ES-I3 (cell line): Measurements from ENCODE around the gene ASTN2.

Source experiments
- H3K36me3 ChIP-seq: 2 replicates; pipeline ENCODE4 v1.6.1; 2013; ENCODE audit warnings: mild to moderate bottlenecking, low read length, control low read depth, moderate library complexity; ENCODE audit not compliant: insufficient read depth
- H3K4me1 ChIP-seq: 2 replicates; pipeline ENCODE4 v1.6.1; 2013; ENCODE audit warnings: mild to moderate bottlenecking, control low read depth, low read length; ENCODE audit not compliant: insufficient read depth
- H3K9ac ChIP-seq: 2 replicates; pipeline ENCODE4 v1.6.1; 2013; ENCODE audit warnings: low read depth, mild to moderate bottlenecking, low read length, moderate library complexity
- H3K9me3 ChIP-seq: 2 replicates; pipeline ENCODE4 v1.6.1; 2013; ENCODE audit warnings: mild to moderate bottlenecking, low read length, moderate library complexity; ENCODE audit not compliant: control insufficient read depth, insufficient read depth

Gene ASTN2

DNA sequence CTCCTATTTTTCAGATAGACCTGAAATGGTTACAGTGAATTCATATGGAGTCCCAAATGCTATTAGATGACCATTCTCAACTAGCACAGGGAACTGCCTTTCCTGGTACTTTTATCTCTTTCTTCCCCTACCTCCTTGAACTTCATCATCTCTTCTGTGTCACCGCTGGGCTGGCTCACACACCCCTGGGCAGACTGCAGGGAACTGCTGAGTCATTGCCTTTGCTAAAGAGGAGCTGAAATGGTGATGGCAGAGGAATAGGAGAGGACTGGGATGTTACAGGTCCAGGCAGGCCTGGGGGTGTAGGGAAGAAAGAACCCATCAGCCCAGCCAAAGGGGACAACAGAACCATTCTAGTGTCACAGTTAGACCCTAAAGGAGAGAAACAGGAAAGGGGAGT is 322.3 kb downstream of the ASTN2 start:
- Histone ChIP-seq H3K9me3 (no peaks in the 10 kb centered on the region), H3K9ac (no peak overlapping the region), H3K4me1 (peaks cover 30% of the 10 kb centered on the region), H3K36me3 (no peaks in the 10 kb centered on the region)

DNA sequence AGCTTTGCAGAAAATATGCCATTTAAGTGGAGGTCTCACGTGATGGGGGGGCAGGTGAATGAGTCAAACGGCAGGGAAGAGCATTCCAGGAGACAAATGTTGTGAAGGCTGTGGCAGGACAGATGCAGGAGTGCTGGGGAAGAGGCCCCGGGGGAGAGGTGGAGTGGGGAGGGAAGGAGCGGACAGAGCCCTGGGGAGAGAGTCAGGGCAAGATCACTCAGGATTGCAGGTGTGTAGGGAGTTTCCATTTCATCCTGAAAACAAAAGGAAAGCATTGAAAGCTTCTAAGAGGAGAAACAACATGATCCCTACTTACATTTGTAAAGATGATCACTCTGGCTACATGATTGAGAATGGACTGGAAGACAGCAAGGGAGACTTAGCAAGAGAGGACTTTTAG is 323.3 kb downstream of the ASTN2 start:
- H3K9ac ChIP-seq = no peak overlapping the region
- H3K4me1 ChIP-seq = peaks cover 30% of the 10 kb centered on the region
- no peaks in the 10 kb centered on the region for H3K9me3 ChIP-seq
- no peaks in the 10 kb centered on the region for H3K36me3 ChIP-seq

DNA sequence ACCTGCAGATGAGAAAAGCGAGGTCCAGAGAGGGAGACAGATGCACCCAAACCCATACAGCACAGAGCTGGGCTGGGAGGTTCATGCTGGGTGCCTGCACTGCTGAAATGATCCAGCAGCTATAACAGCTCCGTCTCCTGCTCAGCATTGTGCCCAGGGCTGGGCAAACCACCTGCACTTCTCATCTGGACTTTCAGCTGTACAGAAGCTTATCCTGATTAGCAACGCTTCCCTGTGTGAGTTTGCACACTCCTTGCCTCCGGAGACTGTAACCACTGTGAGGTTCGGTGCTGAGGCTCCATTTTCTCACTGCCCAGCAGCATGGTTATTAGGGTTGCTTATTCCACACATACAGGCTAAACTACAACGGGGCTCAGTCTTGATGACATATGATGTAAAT is 326.1 kb downstream of the ASTN2 start:
- no peaks in the 10 kb centered on the region for H3K9me3 ChIP-seq
- no peaks in the 10 kb centered on the region for H3K36me3 ChIP-seq
- no peak overlapping the region for H3K9ac ChIP-seq
- H3K4me1 ChIP-seq = peaks cover 23% of the 10 kb centered on the region

DNA sequence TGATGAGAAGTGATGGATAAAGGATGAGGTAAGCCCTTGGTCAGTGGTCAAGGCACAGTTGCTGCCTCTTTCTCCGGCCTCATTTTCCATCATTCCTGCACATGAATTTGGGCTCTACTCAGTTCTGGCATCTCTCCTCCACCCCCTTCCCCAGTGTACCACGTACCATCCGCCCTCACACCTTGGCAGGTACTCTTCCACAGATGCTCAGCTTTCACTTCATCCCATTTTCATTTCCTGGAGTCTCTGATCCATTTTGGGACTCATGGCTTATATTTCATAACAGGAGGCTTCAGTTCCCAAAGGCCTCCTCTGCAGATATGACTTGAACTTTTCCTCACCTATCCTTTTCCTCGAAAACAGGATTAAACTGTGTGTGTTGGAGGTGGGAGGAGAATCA is 326.7 kb downstream of the ASTN2 start:
- Histone ChIP-seq H3K36me3 (no peaks in the 10 kb centered on the region), H3K9me3 (no peaks in the 10 kb centered on the region), H3K9ac (no peak overlapping the region), H3K4me1 (peaks cover 28% of the 10 kb centered on the region)

DNA sequence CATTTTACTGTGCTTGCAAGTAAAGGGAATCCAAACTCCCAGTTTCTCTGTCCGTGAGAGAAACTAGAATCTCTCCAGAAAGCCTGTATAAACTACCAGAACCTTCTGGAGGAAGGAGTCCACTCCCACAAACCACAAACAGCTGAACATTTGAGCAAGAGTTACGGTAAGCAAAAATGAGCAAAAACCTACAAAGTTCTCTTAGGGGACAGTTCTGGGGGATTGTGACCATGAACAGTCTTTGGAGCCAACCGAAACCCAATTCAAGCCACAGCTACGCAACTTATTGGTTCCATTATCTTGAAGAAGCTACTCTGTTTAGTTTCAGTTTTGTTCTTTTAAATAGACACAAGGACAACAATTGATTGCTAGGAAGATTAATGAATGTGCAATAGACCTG is 330.6 kb downstream of the ASTN2 start:
- Histone ChIP-seq H3K9me3 (no peaks in the 10 kb centered on the region), H3K9ac (no peak overlapping the region), H3K36me3 (no peaks in the 10 kb centered on the region), H3K4me1 (peaks cover 26% of the 10 kb centered on the region)

DNA sequence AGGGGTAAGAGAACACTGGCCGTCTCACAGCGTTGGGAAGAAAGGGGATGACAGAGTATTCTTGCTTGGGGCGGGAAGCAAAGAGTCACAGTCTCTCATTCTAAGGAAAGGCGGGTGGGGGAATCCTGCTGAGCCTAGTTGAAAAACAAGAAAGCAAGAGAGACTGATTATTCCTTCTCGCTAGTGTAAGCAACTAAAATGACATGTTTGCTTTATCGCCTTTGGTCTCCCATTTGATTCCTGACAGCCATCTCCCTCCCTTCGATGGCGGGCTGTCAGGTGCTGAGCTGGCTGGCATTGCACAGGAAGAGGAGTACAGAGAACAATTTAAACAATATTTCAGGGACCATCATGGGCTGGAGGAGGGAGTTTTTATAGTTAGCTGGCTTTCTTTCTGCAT is 331.3 kb downstream of the ASTN2 start:
- Histone ChIP-seq H3K36me3 (no peaks in the 10 kb centered on the region), H3K9me3 (no peaks in the 10 kb centered on the region), H3K4me1 (peaks cover 26% of the 10 kb centered on the region), H3K9ac (no peak overlapping the region)

DNA sequence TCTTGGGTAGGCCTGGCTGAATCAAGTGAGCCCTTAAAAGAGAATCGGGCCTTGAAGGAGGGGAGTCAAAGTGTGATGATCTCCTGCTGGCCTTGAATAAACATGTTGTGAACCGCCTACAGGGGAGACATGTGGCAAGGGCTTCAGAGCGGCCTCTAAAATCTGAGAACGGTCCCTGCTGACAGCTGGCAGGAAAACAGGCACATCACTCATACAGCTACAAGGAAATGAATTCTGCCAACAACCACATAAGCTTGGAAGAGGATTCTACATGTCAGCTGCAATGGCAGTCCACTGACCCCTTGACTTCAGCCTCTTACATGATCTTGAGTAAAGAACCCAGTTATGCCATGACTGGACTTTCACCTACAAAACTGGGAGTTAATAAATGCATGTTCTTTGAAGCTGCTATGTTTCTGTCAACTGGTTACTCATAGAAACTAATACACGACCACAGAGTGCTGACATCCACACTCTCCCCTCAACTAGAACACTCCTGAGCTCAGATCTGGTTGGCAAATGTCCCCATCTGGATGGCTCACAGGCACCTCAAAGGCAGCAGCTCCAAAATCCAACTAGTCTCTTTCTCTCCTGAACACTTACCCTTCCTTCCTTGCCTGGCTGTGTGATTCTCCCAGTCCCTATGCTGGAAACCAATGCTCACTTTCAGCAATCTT is 333.1 kb downstream of the ASTN2 start:
- H3K9ac ChIP-seq = no peak overlapping the region
- no peaks in the 10 kb centered on the region for H3K36me3 ChIP-seq
- H3K9me3 ChIP-seq = no peaks in the 10 kb centered on the region
- H3K4me1 ChIP-seq = peaks cover 26% of the 10 kb centered on the region

DNA sequence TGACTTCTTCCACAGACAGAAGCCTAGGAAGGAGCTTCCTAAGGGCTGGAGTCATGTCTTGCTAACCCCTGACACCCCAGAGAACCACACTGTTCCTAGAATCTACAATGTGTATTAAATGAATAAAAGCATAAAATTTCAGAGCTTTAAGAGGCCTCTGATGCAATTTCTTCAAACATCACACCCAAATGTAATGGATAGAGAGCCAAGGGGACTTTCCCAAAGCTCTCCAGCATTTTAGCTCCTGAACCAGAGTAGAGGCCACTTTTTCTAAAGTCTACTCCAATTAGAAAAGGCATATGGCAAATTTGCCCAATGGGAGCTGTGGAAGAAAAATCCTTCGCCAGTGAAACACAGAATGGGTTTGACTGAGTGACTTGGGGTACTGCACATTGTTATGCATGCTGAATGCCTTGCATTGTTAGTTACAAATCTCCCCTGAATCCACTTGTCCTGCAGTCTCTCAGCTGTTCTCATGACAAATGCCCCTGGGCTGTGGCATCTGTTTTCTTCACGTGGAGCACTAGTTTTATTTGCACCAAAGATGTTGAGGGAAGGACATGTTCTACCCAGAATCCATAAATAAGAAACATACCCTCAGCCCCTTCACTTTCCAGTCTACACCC is 334.0 kb downstream of the ASTN2 start:
- Histone ChIP-seq H3K4me1 (peaks cover 26% of the 10 kb centered on the region), H3K9ac (no peak overlapping the region)

DNA sequence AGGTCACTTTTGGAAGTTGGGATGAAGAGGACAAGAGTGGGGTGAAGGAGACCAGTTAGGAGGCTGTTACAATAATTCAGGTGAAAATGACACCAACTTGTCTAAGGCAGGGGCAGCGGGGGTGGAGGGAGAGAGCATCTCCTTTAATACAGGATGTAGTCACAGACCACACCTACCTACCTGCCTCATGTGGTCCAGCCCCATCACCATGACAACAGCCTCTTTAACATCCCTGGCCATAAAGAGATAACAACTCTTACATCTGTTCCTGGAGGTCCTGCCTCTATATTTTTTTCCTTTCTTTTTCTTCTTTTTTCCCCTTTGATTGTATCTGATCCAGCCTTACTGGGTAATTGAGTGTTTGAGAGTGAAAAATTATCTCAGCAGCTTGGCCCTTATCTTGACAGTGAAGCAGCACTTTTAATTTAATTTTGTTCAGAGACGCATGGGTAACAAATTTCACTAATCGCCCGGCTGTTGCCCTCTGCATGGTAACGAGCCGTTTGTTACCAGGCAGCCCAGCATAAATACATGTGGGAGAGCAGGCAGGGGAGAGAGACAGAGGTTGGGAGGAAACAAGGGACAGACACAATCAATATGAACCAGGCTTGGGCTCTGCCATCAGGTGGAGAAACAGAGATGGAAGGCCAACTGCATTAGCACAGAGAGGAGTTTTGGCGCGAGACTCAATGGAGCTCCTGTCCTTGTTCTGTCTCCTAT is 338.1 kb downstream of the ASTN2 start:
- Histone ChIP-seq H3K9me3 (no peaks in the 10 kb centered on the region), H3K9ac (no peak overlapping the region), H3K4me1 (peaks cover 26% of the 10 kb centered on the region), H3K36me3 (no peaks in the 10 kb centered on the region)

More for the DNA sequence above, 334.0 kb downstream of the ASTN2 start:
- Histone ChIP-seq H3K9me3 (no peaks in the 10 kb centered on the region), H3K36me3 (no peaks in the 10 kb centered on the region)

DNA sequence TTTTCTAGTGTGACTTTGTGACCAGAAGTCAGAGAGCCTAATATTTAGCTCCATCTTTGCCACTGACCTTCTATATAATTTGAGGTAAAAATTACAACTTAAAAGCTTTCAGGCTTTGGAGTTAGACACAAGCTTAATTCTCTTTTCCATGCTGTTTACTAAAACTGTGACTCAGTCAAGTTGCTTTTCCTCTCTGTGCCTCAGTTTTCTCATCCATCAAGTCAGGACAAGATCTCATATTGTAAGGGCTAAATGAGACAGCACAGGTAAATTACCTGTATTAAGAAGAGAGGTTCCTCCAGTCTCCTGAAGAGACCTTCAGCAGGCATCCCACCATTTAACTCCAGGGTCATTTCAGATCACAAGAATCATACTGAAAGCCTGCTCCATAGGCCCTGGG is 339.2 kb downstream of the ASTN2 start:
- Histone ChIP-seq H3K36me3 (no peaks in the 10 kb centered on the region), H3K9ac (no peak overlapping the region), H3K9me3 (no peaks in the 10 kb centered on the region), H3K4me1 (peaks cover 15% of the 10 kb centered on the region)

DNA sequence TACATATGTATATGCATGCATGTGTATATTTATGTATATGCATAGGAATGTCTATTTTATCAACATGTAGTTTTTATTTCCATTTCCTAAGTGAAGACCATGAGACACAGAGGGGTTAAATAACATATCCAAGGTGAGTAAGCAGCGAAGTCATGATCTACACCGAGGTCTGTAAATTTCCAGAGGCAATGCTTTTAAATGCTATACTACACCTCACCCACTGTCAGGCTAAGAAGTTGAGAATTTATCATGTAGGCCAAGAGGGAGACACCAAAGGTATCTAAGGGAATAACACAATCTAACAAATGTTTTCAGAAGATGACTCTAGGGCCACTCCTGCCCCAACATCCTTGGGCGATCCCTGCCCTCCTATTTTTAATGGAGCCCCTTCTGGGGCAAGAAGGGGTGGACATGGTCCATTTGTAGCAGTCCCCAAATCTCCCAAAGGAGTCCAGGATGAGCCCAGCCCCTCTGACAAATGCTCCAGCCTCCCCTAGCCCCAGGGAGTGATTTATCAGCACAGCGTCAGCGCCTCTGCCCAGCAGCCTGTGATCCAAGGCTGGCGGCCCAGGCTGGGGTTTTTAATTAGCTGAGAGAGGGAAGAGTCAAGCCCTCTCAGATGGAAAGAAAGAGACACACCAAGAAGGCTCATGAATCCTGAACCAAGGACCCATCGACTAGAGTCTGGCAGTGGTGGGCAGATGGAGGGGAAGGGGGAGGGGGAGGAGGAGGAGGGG is 339.9 kb downstream of the ASTN2 start:
- H3K9me3 ChIP-seq = no peaks in the 10 kb centered on the region
- peaks cover 10% of the 10 kb centered on the region for H3K4me1 ChIP-seq
- H3K36me3 ChIP-seq = no peaks in the 10 kb centered on the region
- no peak overlapping the region for H3K9ac ChIP-seq

DNA sequence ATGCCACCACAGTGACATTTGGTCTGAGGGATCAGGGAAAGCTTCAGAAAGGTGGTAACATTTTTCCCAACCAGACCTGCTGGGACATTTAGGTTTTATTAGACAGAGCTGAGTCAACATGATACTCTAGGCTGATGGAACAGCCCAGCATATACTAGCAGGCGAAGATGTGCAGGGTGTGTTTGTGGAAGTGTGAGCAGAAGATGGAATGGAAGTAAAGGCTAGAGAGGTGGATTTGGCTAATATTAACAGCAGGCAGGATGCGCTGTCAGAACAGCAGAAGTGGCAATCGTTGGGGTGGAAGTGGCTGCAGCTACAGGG is 340.6 kb downstream of the ASTN2 start:
- Histone ChIP-seq H3K4me1 (peaks cover 10% of the 10 kb centered on the region), H3K36me3 (no peaks in the 10 kb centered on the region), H3K9ac (no peak overlapping the region), H3K9me3 (no peaks in the 10 kb centered on the region)

DNA sequence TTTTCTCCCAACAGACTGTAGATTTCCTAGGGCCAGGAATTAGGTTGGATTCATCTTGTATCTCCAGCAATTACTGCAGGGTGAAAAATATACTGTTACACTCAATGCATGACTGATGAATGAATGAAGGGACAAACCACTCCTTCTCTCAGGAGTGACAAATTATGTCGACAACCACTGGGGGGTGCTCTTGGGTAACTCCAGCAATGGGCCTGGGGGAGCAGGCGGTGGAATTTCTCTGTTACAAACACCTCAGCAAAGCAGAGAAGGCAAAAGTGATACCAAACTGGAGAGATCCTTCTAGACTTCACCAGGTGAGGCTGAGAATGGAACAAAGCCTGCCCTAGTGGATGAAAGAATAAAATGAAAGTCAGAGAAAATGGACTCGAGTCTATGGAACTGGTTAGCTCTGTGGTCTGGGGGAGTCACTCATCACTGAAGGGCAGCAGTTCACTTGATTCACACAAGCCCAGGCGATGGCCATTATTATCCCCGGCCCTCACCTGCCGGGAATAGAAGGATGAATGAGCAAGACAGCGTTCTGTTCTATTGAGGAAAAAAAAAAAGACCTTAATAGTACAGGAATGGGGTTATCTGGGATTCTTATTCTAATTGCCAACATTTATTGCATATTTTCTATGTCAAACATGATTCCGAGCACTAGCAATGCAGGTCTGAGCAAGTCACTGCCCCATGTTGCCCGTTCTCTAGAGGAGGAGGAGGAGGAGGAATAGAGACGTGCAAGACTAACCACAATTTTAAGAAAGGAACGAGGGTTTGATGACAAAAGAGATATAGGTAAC is 341.1 kb downstream of the ASTN2 start:
- H3K9ac ChIP-seq = no peak overlapping the region
- H3K4me1 ChIP-seq = peaks cover 10% of the 10 kb centered on the region
- H3K9me3 ChIP-seq = no peaks in the 10 kb centered on the region
- no peaks in the 10 kb centered on the region for H3K36me3 ChIP-seq

DNA sequence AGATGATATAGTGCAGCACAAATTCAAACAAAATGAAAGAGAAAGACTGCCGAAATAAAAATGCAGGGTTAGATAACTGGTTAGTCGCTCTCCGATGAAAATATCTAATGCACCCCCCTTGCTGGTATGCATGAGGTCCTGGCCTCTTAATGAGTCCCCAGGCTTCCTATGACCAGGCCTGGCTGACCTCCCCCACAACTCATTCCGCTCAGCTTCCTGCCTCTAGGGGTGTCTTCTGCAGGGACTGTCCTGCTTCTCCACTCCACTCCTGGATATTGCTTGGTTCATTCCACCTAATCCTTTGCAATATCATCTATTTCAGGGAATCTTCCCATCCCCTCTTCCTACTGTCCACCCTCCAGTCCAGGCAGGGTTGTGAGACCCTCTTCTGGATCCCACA is 341.8 kb downstream of the ASTN2 start:
- no peaks in the 10 kb centered on the region for H3K9me3 ChIP-seq
- H3K4me1 ChIP-seq = peaks cover 10% of the 10 kb centered on the region
- H3K36me3 ChIP-seq = no peaks in the 10 kb centered on the region

More for the DNA sequence above, 341.8 kb downstream of the ASTN2 start:
- H3K9ac ChIP-seq = no peak overlapping the region
